ENCODE measurements around the gene THAP6.
"Not testable (repeated sequence)": the region's sequence is repeated elsewhere in the genome, so short reads cannot be mapped to it uniquely, and the experiment has no call there.

DNA sequence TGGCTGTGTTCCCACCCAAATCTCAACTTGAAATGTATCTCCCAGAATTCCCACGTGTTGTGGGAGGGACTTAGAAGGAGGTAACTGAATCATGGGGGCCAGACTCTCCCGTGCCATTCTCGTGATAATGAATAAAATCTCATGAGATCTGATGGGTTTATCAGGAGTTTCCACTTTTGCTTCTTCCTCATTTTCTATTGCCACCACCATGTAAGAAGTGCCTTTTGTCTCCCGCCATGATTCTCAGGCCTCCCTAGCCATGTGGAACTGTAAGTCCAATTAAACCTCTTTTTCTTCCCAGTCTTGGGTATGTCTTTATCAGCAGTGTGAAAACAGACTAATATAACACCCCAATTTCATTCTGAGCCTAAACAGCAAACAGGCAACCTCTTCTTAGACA, 4.7 kb upstream of the THAP6 start:
- not testable (repeated sequence) for TF ChIP-seq POLR2AphosphoS5, POLR2A (IDR thresholded peaks at IDR 0.05)
- TF ChIP-seq, protein P1, sequence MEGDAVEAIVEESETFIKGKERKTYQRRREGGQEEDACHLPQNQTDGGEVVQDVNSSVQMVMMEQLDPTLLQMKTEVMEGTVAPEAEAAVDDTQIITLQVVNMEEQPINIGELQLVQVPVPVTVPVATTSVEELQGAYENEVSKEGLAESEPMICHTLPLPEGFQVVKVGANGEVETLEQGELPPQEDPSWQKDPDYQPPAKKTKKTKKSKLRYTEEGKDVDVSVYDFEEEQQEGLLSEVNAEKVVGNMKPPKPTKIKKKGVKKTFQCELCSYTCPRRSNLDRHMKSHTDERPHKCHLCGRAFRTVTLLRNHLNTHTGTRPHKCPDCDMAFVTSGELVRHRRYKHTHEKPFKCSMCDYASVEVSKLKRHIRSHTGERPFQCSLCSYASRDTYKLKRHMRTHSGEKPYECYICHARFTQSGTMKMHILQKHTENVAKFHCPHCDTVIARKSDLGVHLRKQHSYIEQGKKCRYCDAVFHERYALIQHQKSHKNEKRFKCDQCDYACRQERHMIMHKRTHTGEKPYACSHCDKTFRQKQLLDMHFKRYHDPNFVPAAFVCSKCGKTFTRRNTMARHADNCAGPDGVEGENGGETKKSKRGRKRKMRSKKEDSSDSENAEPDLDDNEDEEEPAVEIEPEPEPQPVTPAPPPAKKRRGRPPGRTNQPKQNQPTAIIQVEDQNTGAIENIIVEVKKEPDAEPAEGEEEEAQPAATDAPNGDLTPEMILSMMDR (IDR thresholded peaks at IDR 0.05 in 8 of 11, conservative IDR thresholded peaks at IDR 0.05 in 3 of 11) = not testable (repeated sequence)
